ENCODE results near the gene SCN5A.

DNA sequence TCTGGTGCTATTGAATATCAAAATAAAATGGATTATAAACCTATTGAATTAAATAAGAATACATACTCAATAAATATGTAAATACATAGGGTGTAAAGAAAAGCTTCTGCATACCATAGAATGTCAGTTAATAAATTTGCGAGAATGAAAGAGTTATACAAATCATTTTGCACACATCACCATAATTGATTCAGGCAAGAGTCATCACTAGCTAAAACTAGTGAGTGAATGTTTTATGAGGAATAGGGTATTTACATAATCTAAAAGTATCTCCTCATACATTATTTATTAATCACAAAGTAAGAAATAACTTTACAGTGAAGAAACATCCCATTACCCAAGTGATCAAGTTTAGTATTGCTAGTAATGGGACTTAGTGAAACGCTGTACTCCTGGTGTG, 139.8 kb downstream of the SCN5A start:
- TF ChIP-seq EZH2 (IDR thresholded peaks at IDR 0.05; ENCODE audit: insufficient read depth, poor library complexity, severe bottlenecking) (no peak), EZH2phosphoT487 (IDR thresholded peaks at IDR 0.05; ENCODE audit: insufficient read depth, low read depth) (no peak)

All from GM23248 (cell line).